ENCODE data around the gene METAP1D. TPM values are rescaled to one million over a fixed set of nuclear protein-coding genes. Genes with fewer than 3 reads are reported as not detected.
"Not testable (repeated sequence)": the region's sequence is repeated elsewhere in the genome, so short reads cannot be mapped to it uniquely, and the experiment has no call there.

METAP1D gene
- total RNA-seq, 4 donors from 2014 or later, result 2.1 to 5.9 (median 4.3) TPM

DNA sequence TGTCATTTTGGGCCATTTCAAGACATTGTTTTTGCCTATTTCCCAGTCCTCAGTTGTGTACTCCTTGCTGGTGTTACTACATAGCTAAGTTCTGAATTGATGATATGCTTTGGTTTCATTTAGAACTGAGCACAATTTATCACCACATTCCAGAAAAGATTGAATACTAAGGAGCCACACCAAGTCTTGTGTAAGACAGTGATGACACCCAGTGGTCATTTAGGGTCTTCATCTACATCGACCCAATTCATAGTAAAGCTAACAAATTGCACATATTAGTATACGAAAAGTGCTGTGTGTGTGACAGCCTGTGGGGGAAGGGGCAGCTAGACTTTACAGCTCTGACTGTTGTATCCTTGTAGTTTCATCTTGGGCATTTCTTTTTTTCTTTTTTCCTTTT lies 113.9 kb downstream of the METAP1D start:
- DNase-seq (ENCODE audit: low spot score in 2 of 2), result no peak
- Histone ChIP-seq H3K36me3 (no peaks in the 10 kb centered on the region), H3K4me3 (no peak overlapping the region), H3K27me3 (peaks cover 26% of the 10 kb centered on the region), H3K4me1 (no peaks in the 10 kb centered on the region), H3K9me3 (no peaks in the 10 kb centered on the region), H3K27ac (no peak overlapping the region)
- TF ChIP-seq EP300 (IDR thresholded peaks at IDR 0.05) (no peak), POLR2AphosphoS5 (IDR thresholded peaks at IDR 0.05) (no peak), POLR2A (IDR thresholded peaks at IDR 0.05) (no peak)
- TF ChIP-seq, protein P1, sequence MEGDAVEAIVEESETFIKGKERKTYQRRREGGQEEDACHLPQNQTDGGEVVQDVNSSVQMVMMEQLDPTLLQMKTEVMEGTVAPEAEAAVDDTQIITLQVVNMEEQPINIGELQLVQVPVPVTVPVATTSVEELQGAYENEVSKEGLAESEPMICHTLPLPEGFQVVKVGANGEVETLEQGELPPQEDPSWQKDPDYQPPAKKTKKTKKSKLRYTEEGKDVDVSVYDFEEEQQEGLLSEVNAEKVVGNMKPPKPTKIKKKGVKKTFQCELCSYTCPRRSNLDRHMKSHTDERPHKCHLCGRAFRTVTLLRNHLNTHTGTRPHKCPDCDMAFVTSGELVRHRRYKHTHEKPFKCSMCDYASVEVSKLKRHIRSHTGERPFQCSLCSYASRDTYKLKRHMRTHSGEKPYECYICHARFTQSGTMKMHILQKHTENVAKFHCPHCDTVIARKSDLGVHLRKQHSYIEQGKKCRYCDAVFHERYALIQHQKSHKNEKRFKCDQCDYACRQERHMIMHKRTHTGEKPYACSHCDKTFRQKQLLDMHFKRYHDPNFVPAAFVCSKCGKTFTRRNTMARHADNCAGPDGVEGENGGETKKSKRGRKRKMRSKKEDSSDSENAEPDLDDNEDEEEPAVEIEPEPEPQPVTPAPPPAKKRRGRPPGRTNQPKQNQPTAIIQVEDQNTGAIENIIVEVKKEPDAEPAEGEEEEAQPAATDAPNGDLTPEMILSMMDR (IDR thresholded peaks at IDR 0.05), result no peak
- WGBS, result 48% methylated on average over 2 of the region's 2 CpGs

DNA sequence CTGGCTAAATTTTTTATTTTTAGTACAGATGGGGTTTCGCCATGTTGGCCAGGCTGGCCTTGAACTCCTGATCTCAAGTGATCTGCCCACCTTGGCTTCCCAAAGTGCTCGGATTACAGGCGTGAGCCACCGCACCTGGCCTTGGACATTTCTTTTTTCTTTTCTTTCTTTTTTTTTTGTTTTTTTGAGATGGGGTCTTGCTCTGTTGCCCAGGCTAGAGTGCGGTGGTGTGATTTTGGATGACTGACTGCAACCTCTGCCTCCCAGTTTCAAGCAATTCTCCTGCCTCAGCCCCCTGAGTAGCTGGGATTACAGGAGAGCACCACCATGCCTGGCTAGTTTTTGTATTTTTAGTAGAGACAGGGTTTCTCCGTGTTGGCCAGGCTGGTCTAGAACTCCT lies 114.4 kb downstream of the METAP1D start:
- not testable (repeated sequence) for H3K4me3 ChIP-seq; H3K9me3 ChIP-seq; H3K27ac ChIP-seq; H3K36me3 ChIP-seq; H3K4me1 ChIP-seq; DNase-seq (ENCODE audit: low spot score in 2 of 2)
- 92% methylated on average over 6 of the region's 6 CpGs for WGBS
- peaks cover 20% of the 10 kb centered on the region for H3K27me3 ChIP-seq

DNA sequence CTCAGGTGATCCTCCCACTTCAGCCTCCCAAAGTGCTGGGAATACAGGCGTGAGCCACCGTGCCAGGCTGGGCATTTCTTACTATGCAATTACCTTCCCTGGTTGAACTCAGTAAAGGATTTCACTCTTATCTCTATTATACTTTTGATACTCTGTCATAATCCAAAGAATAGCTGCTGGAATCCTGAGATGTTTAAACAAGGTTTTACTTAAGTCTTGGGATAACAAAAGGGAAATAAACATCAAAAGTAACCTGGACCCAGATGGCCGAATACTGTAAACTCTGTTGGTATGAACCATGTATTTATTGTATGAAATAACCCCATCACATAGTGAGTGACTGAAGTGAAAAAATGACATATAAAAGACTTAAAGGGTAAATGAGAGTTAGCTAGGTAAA lies 114.8 kb downstream of the METAP1D start:
- WGBS, result 92% methylated on average over 3 of the region's 3 CpGs
- Histone ChIP-seq H3K27ac (no peak overlapping the region), H3K4me1 (no peaks in the 10 kb centered on the region), H3K27me3 (peaks cover 17% of the 10 kb centered on the region), H3K9me3 (no peaks in the 10 kb centered on the region), H3K36me3 (no peaks in the 10 kb centered on the region), H3K4me3 (no peak overlapping the region)
- DNase-seq (ENCODE audit: low spot score in 2 of 2), result no peak
- TF ChIP-seq POLR2AphosphoS5 (IDR thresholded peaks at IDR 0.05) (no peak), POLR2A (IDR thresholded peaks at IDR 0.05) (no peak), EP300 (IDR thresholded peaks at IDR 0.05) (no peak)
- TF ChIP-seq, protein P1 (IDR thresholded peaks at IDR 0.05), result no peak

DNA sequence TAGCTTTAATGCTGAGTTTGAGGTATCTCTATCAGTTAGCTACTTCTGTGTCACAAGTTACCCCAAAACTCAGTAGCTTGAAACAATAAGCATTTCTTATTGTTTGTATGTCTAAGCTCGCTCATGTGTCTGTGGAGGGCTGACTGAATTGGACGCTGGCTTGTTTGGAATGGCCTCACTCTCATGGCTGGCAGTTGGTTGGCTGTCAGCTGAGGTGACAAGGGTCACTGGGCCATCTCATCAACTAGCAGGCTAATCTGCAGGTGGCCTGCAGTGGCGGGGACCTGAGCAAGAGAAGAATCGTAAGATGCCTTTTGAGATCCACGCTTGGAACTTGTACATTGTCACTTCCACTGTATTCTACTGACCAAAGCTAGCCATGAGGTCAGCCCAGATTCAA lies 116.4 kb downstream of the METAP1D start:
- TF ChIP-seq, protein P1 (IDR thresholded peaks at IDR 0.05), result no peak
- TF ChIP-seq EP300 (IDR thresholded peaks at IDR 0.05) (no peak), POLR2A (IDR thresholded peaks at IDR 0.05) (no peak), POLR2AphosphoS5 (IDR thresholded peaks at IDR 0.05) (no peak)
- Histone ChIP-seq H3K4me1 (no peaks in the 10 kb centered on the region), H3K9me3 (no peaks in the 10 kb centered on the region), H3K4me3 (no peak overlapping the region), H3K27ac (no peak overlapping the region), H3K36me3 (no peaks in the 10 kb centered on the region), H3K27me3 (peaks cover 8% of the 10 kb centered on the region)
- no peak for DNase-seq (ENCODE audit: low spot score in 2 of 2)
- 90% methylated on average over 5 of the region's 5 CpGs for WGBS

DNA sequence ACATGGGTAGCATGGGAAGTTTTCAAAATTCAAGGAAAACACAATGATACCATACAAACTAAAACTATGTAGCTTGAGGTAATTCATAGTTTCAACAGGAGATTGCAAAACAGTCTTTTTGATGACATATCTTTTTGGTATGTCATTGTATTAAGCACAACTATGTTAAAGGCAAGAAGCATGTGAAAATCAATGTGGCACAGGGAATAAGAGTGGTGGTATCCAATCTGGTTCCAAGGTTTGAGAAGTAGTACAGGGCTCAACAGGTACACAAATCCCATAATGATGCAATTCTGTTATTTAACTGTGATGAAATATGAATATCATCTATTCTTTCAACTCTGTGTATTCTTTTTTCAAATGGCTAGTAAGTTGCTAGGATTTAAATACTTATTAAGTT lies 119.3 kb downstream of the METAP1D start:
- Histone ChIP-seq H3K36me3 (no peaks in the 10 kb centered on the region), H3K27ac (no peak overlapping the region), H3K27me3 (peaks cover 3% of the 10 kb centered on the region), H3K9me3 (no peaks in the 10 kb centered on the region), H3K4me1 (no peaks in the 10 kb centered on the region), H3K4me3 (no peak overlapping the region)
- no peak for DNase-seq (ENCODE audit: low spot score in 2 of 2)
- TF ChIP-seq POLR2AphosphoS5 (IDR thresholded peaks at IDR 0.05) (no peak), POLR2A (IDR thresholded peaks at IDR 0.05) (no peak), EP300 (IDR thresholded peaks at IDR 0.05) (no peak)
- TF ChIP-seq, protein P1 (IDR thresholded peaks at IDR 0.05), result no peak

DNA sequence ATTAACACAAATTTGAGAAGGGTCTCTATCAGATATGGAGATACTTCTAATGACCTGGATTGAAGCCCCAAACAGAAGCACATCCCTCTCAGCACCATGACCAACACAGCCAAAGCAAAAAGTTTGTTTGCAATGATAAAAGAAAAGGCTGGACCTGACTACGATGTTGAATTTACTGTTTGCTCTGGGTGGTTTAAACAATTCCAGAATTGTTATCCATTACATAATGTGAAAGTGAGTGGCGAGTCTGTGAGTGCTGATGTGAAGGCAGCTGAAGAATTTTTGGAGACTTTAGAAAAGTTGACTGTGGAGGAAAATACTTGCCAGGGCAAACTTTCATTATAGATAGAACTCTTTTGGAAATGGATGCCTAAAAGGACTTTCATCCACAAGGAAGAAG lies 120.4 kb downstream of the METAP1D start:
- no peaks in the 10 kb centered on the region for H3K9me3 ChIP-seq
- H3K36me3 ChIP-seq, result no peaks in the 10 kb centered on the region
- no peaks in the 10 kb centered on the region for H3K4me1 ChIP-seq
- TF ChIP-seq POLR2A (IDR thresholded peaks at IDR 0.05) (no peak), EP300 (IDR thresholded peaks at IDR 0.05) (no peak), POLR2AphosphoS5 (IDR thresholded peaks at IDR 0.05) (no peak)
- TF ChIP-seq, protein P1 (IDR thresholded peaks at IDR 0.05), result no peak
- H3K4me3 ChIP-seq, result no peak overlapping the region
- no peak for DNase-seq (ENCODE audit: low spot score in 2 of 2)
- H3K27me3 ChIP-seq, result no peaks in the 10 kb centered on the region
- 62% methylated on average over 2 of the region's 2 CpGs for WGBS
- no peak overlapping the region for H3K27ac ChIP-seq

Measured in suprapubic skin (tissue), 4 donors.